GM23338 (cell line): ENCODE measurements around the gene CYYR1.

Experiments
- CREB1 ChIP-seq: fragments of 250-450 bp; sonication (Bioruptor Pico); IDR thresholded peaks from 2 replicates; pipeline ENCODE4 v1.5.0; 2020; ENCODE audit warnings: low read depth, mild to moderate bottlenecking, moderate library complexity
- CTCF ChIP-seq, 2 experiments: fragments of 200-600 bp in 1 of 2; sonication (generic) in 1 of 2; conservative IDR thresholded peaks; 2 replicates each; pipeline versions ENCODE4 v1.5.1 to v1.6.1; 2016 to 2017; ENCODE audit warnings: antibody characterized with exemption in 2 of 2, low read depth in 2 of 2, mild to moderate bottlenecking in 2 of 2, moderate library complexity in 1 of 2
- ETS1 ChIP-seq: IDR thresholded peaks from 2 replicates; pipeline ENCODE4 v1.6.1; 2016; ENCODE audit warnings: antibody characterized with exemption
- EZH2 ChIP-seq: fragments of 200-600 bp; sonication (generic); IDR thresholded peaks from one replicate; pipeline ENCODE4 v1.8.0; 2017; ENCODE audit warnings: antibody characterized with exemption, mild to moderate bottlenecking, low read depth; ENCODE audit not compliant: unreplicated experiment
- EZH2phosphoT487 ChIP-seq: fragments of 200-600 bp; sonication (generic); IDR thresholded peaks from one replicate; pipeline ENCODE4 v1.8.1; 2018; ENCODE audit warnings: antibody characterized with exemption; ENCODE audit not compliant: unreplicated experiment
- JUNB ChIP-seq: IDR thresholded peaks from one replicate; pipeline ENCODE4 v1.6.1; 2016; ENCODE audit warnings: antibody characterized with exemption; ENCODE audit not compliant: unreplicated experiment
- NANOG ChIP-seq: IDR thresholded peaks from 2 replicates; pipeline ENCODE4 v1.6.1; 2016; ENCODE audit warnings: antibody characterized with exemption, borderline replicate concordance
- POLR2AphosphoS5 ChIP-seq: IDR thresholded peaks from 2 replicates; pipeline ENCODE4 v1.6.1; 2016; ENCODE audit warnings: antibody characterized with exemption, low read depth
- REST ChIP-seq: IDR thresholded peaks from one replicate; pipeline ENCODE4 v1.6.1; 2018; ENCODE audit warnings: antibody characterized with exemption; ENCODE audit not compliant: unreplicated experiment
- STAT1 ChIP-seq: IDR thresholded peaks from one replicate; pipeline ENCODE4 v1.6.1; 2016; ENCODE audit warnings: antibody characterized with exemption; ENCODE audit not compliant: unreplicated experiment
- ZNF114 ChIP-seq: fragments of 250-450 bp; sonication (Bioruptor Pico); IDR thresholded peaks from 2 replicates; pipeline ENCODE4 v1.5.0; 2020; ENCODE audit warnings: mild to moderate bottlenecking, moderate library complexity
- ZNF331 ChIP-seq: fragments of 250-450 bp; sonication (Bioruptor Pico); IDR thresholded peaks from 2 replicates; pipeline ENCODE4 v1.5.0; 2020; ENCODE audit warnings: low read depth, mild to moderate bottlenecking, moderate library complexity
- ZNF462 ChIP-seq: fragments of 250-450 bp; sonication (Bioruptor Pico); IDR thresholded peaks from 2 replicates; pipeline ENCODE4 v1.5.0; 2020; ENCODE audit warnings: mild to moderate bottlenecking, moderate library complexity

GRCh38 chr21:26583769-26584168 lies 10.7 kb upstream of the CYYR1 start:
- no peak for TF ChIP-seq CTCF (conservative IDR thresholded peaks at IDR 0.05; ENCODE audit: low read depth in 2 of 2)
- TF ChIP-seq REST, result no peak
- TF ChIP-seq JUNB, result no peak
- no peak for TF ChIP-seq EZH2
- no peak for TF ChIP-seq POLR2AphosphoS5
- no peak for TF ChIP-seq CREB1 (CRISPR knock-in tag)
- TF ChIP-seq EZH2phosphoT487, result no peak
- TF ChIP-seq ZNF331 (CRISPR knock-in tag), result no peak
- TF ChIP-seq NANOG, result no peak
- no peak for TF ChIP-seq STAT1
- no peak for TF ChIP-seq ETS1
- no peak for TF ChIP-seq ZNF114 (CRISPR knock-in tag)
- no peak for TF ChIP-seq ZNF462 (CRISPR knock-in tag)
